Erythroblast (primary cell): ENCODE data around the gene ACOT13.
A peak's percentile ranks its signal among the peaks of the same experiment; 100 is the strongest.
"Not testable (repeated sequence)": the region's sequence is repeated elsewhere in the genome, so short reads cannot be mapped to it uniquely, and the experiment has no call there.

Source experiments
- DNase-seq, 2 experiments: peaks; one replicate each; lab custom pipeline; 2025; lab: John Stamatoyannopoulos, UW
- GATA1 ChIP-seq: IDR thresholded peaks from 2 replicates; pipeline ENCODE4 v1.6.1; 2011; ENCODE audit warnings: low read depth, mild to moderate bottlenecking, control low read depth, low read length, moderate library complexity
- POLR2A ChIP-seq: IDR thresholded peaks from 2 replicates; pipeline ENCODE4 v1.6.1; 2011; ENCODE audit warnings: mild to moderate bottlenecking, low read length

The ACOT13 gene

GRCh38 chr6:24692848-24693592 is 26.1 kb downstream of the ACOT13 start:
- no peak for TF ChIP-seq GATA1
- TF ChIP-seq POLR2A = no peak
- no peak for DNase-seq

GRCh38 chr6:24694198-24694597 is 27.3 kb downstream of the ACOT13 start:
- DNase-seq = no peak
- TF ChIP-seq POLR2A = no peak
- no peak for TF ChIP-seq GATA1

GRCh38 chr6:24695635-24696034 is 28.8 kb downstream of the ACOT13 start:
- DNase-seq = peak; percentile 39 to 68

- DNase-seq = no peak
- TF ChIP-seq GATA1 (no peak), POLR2A (no peak)
Measured at GRCh38 chr6:24696097-24696496, 29.2 kb downstream of the ACOT13 start.

- TF ChIP-seq POLR2A (no peak), GATA1 (no peak)
- DNase-seq = no peak
Measured at GRCh38 chr6:24699521-24700359, 32.9 kb downstream of the ACOT13 start.

- no peak for TF ChIP-seq GATA1
- no peak for TF ChIP-seq POLR2A
- DNase-seq = no peak
Measured at GRCh38 chr6:24702720-24703282, 35.9 kb downstream of the ACOT13 start.

GRCh38 chr6:24704468-24704867 is 37.6 kb downstream of the ACOT13 start:
- no peak for TF ChIP-seq GATA1
- TF ChIP-seq POLR2A = no peak
- DNase-seq = no peak

- no peak for TF ChIP-seq POLR2A
- no peak for TF ChIP-seq GATA1
- no peak for DNase-seq
Measured at GRCh38 chr6:24708612-24709011, 41.7 kb downstream of the ACOT13 start.

- DNase-seq = no peak
- peak; percentile 38 for TF ChIP-seq POLR2A
- TF ChIP-seq GATA1 = no peak
Measured at GRCh38 chr6:24709014-24709711, 42.3 kb downstream of the ACOT13 start.

- DNase-seq = no peak
- TF ChIP-seq GATA1 (no peak), POLR2A (no peak)
Measured at GRCh38 chr6:24710519-24711303, 43.8 kb downstream of the ACOT13 start.

- not testable (repeated sequence) for DNase-seq
Measured at GRCh38 chr6:24716602-24717148, 49.8 kb downstream of the ACOT13 start.

GRCh38 chr6:24718449-24719124 is 51.7 kb downstream of the ACOT13 start:
- DNase-seq = peak; percentile 32 to 47

More at GRCh38 chr6:24718449-24719124, 51.7 kb downstream of the ACOT13 start:
- TF ChIP-seq POLR2A = peak; percentile 9
- TF ChIP-seq GATA1 = no peak
